MV-4-11 (cell line): Measurements from ENCODE around the gene TPT1.
"Not testable (repeated sequence)": the region's sequence is repeated elsewhere in the genome, so short reads cannot be mapped to it uniquely, and the experiment has no call there.

ENCODE experiments used
- DNase-seq: peaks from one replicate; lab custom pipeline; 2025; lab: John Stamatoyannopoulos, UW

TPT1 gene

GRCh38 chr13:45302507-45302906 lies 38.5 kb downstream of the TPT1 start:
- DNase-seq = no peak

- DNase-seq = no peak
These were observed 39.7 kb downstream of the TPT1 start for GRCh38 chr13:45301263-45301662.

- no peak for DNase-seq
These were observed 40.6 kb downstream of the TPT1 start for GRCh38 chr13:45300190-45300985.

GRCh38 chr13:45299194-45299593 lies 41.8 kb downstream of the TPT1 start:
- no peak for DNase-seq

GRCh38 chr13:45298550-45298949 lies 42.4 kb downstream of the TPT1 start:
- DNase-seq = not testable (repeated sequence)

GRCh38 chr13:45298206-45298505 lies 42.8 kb downstream of the TPT1 start:
- no peak for DNase-seq

- no peak for DNase-seq
These were observed 43.4 kb downstream of the TPT1 start for GRCh38 chr13:45297456-45298205.

- no peak for DNase-seq
These were observed 44.7 kb downstream of the TPT1 start for GRCh38 chr13:45296259-45296658.

- DNase-seq = no peak
These were observed 45.4 kb downstream of the TPT1 start for GRCh38 chr13:45295536-45295935.

GRCh38 chr13:45292176-45292575 lies 48.8 kb downstream of the TPT1 start:
- no peak for DNase-seq

- DNase-seq = no peak
These were observed 50.9 kb downstream of the TPT1 start for GRCh38 chr13:45289936-45290563.
